H9 (cell line): Measurements from ENCODE around the gene GSTA4. TPM values are rescaled to one million over a fixed set of nuclear protein-coding genes. Genes with fewer than 3 reads are reported as not detected.

ENCODE experiments used
- DNase-seq: peaks from one replicate; pipeline ENCODE4 v3.0.0-alpha.2; 2017
- H2AFZ ChIP-seq: one replicate; pipeline ENCODE4 v1.6.1; 2013; ENCODE audit warnings: mild to moderate bottlenecking, low read length, control low read depth, moderate library complexity
- H2AK5ac ChIP-seq: 2 replicates; pipeline ENCODE4 v1.6.1; 2013; ENCODE audit warnings: low read length, control low read depth, mixed read lengths; ENCODE audit not compliant: insufficient read length
- H2BK120ac ChIP-seq: one replicate; pipeline ENCODE4 v1.6.1; 2013; ENCODE audit warnings: low read depth, mild to moderate bottlenecking, low read length, control low read depth, inconsistent platforms; ENCODE audit not compliant: poor library complexity, severe bottlenecking
- H2BK12ac ChIP-seq: 2 replicates; pipeline ENCODE4 v1.6.1; 2013; ENCODE audit warnings: low read length, control low read depth, mixed read lengths, low read depth; ENCODE audit not compliant: insufficient read length
- H2BK15ac ChIP-seq: 2 replicates; pipeline ENCODE4 v1.6.1; 2013; ENCODE audit warnings: low read depth, low read length, control low read depth
- H2BK20ac ChIP-seq: one replicate; pipeline ENCODE4 v1.6.1; 2013; ENCODE audit warnings: low read depth, mild to moderate bottlenecking, low read length, control low read depth, inconsistent platforms; ENCODE audit not compliant: poor library complexity, severe bottlenecking
- H2BK5ac ChIP-seq: 2 replicates; pipeline ENCODE4 v1.6.1; 2013; ENCODE audit warnings: low read length, control low read depth, mixed read lengths; ENCODE audit not compliant: insufficient read length
- H3K14ac ChIP-seq: 2 replicates; pipeline ENCODE4 v1.6.1; 2013; ENCODE audit warnings: low read length, control low read depth; ENCODE audit not compliant: insufficient read depth
- H3K18ac ChIP-seq: 2 replicates; pipeline ENCODE4 v1.6.1; 2013; ENCODE audit warnings: low read depth, mild to moderate bottlenecking, mixed read lengths, low read length, control low read depth; ENCODE audit not compliant: insufficient read length
- H3K23ac ChIP-seq: 2 replicates; pipeline ENCODE4 v1.6.1; 2013; ENCODE audit warnings: low read length, control low read depth, mixed read lengths, low read depth; ENCODE audit not compliant: insufficient read length
- H3K23me2 ChIP-seq: 2 replicates; pipeline ENCODE4 v1.6.1; 2013; ENCODE audit warnings: low read depth, mild to moderate bottlenecking, mixed read lengths, low read length, control low read depth; ENCODE audit not compliant: insufficient read length, poor library complexity, severe bottlenecking
- H3K27ac ChIP-seq: 2 replicates; pipeline ENCODE4 v1.5.1; 2013; ENCODE audit warnings: low read length, control low read depth, mixed read lengths, low read depth; ENCODE audit not compliant: insufficient read length
- H3K27me3 ChIP-seq: 2 replicates; pipeline ENCODE4 v1.6.1; 2013; ENCODE audit warnings: low read length, control low read depth, inconsistent platforms; ENCODE audit not compliant: insufficient read depth
- H3K4ac ChIP-seq: 2 replicates; pipeline ENCODE4 v1.6.1; 2013; ENCODE audit warnings: low read depth, mild to moderate bottlenecking, control low read depth, inconsistent platforms, low read length, moderate library complexity
- H3K4me1 ChIP-seq: 2 replicates; pipeline ENCODE4 v1.6.1; 2013; ENCODE audit warnings: low read length, control low read depth, inconsistent platforms; ENCODE audit not compliant: insufficient read depth
- H3K4me2 ChIP-seq: 2 replicates; pipeline ENCODE4 v1.6.1; 2013; ENCODE audit warnings: low read length, control low read depth, mixed read lengths; ENCODE audit not compliant: insufficient read length, insufficient read depth
- H3K56ac ChIP-seq: 2 replicates; pipeline ENCODE4 v1.6.1; 2013; ENCODE audit warnings: low read depth, mild to moderate bottlenecking, mixed read lengths, low read length, control low read depth; ENCODE audit not compliant: insufficient read length
- H3K79me1 ChIP-seq: 2 replicates; pipeline ENCODE4 v1.6.1; 2013; ENCODE audit warnings: low read depth, mild to moderate bottlenecking, moderate library complexity, low read length, control low read depth, inconsistent platforms; ENCODE audit not compliant: insufficient read depth, poor library complexity, severe bottlenecking
- H3K79me2 ChIP-seq: 2 replicates; pipeline ENCODE4 v1.6.1; 2013; ENCODE audit warnings: low read length, control low read depth, inconsistent platforms; ENCODE audit not compliant: insufficient read depth
- H3K9ac ChIP-seq: 2 replicates; pipeline ENCODE4 v1.6.1; 2013; ENCODE audit warnings: low read length, control low read depth, mixed read lengths; ENCODE audit not compliant: insufficient read length; ENCODE audit errors: extremely low read depth
- H3K9me3 ChIP-seq: one replicate; pipeline ENCODE4 v1.6.1; 2013; ENCODE audit warnings: low read depth, low read length, inconsistent platforms; ENCODE audit not compliant: control insufficient read depth
- H3T11ph ChIP-seq: one replicate; pipeline ENCODE4 v1.6.1; 2013; ENCODE audit warnings: mild to moderate bottlenecking, low read length, control low read depth, inconsistent platforms
- H4K20me1 ChIP-seq: one replicate; pipeline ENCODE4 v1.6.1; 2013; ENCODE audit not compliant: control insufficient read depth, insufficient read length, insufficient read depth
- H4K5ac ChIP-seq: 2 replicates; pipeline ENCODE4 v1.6.1; 2013; ENCODE audit warnings: low read depth, mild to moderate bottlenecking, mixed read lengths, low read length, control low read depth; ENCODE audit not compliant: insufficient read length
- H4K8ac ChIP-seq: replicated peaks from 2 replicates; pipeline ENCODE4 v1.6.1; 2013; ENCODE audit warnings: low read length, control low read depth, mixed read lengths, low read depth; ENCODE audit not compliant: insufficient read length
- H4K91ac ChIP-seq: 2 replicates; pipeline ENCODE4 v1.6.1; 2013; ENCODE audit warnings: low read depth, mild to moderate bottlenecking, moderate library complexity, mixed read lengths, low read length, control low read depth; ENCODE audit not compliant: insufficient read length
- H3K27ac Mint-ChIP-seq, 3 experiments: 2 replicates in 2 of 3; 3 replicates in 1 of 3; pipeline ENCODE4 v1.8.0; 2020 to 2021; ENCODE audit warnings: mixed read lengths in 3 of 3, mild to moderate bottlenecking in 1 of 3, moderate library complexity in 1 of 3
- H3K27me3 Mint-ChIP-seq: 2 replicates; pipeline ENCODE4 v1.8.0; 2021; ENCODE audit warnings: low read depth, mild to moderate bottlenecking, moderate library complexity, mixed read lengths
- H3K36me3 Mint-ChIP-seq, 3 experiments: 2 replicates in 2 of 3; 3 replicates in 1 of 3; pipeline ENCODE4 v1.8.0; 2020 to 2021; ENCODE audit warnings: low read depth in 3 of 3, mixed read lengths in 3 of 3; ENCODE audit not compliant: insufficient read depth in 1 of 3
- H3K4me1 Mint-ChIP-seq, 2 experiments: 2 replicates each; pipeline ENCODE4 v1.8.0; 2020; ENCODE audit warnings: mixed read lengths in 2 of 2
- H3K4me3 Mint-ChIP-seq, 2 experiments: 2 replicates in 1 of 2; 3 replicates in 1 of 2; pipeline ENCODE4 v1.8.0; 2020 to 2021; ENCODE audit warnings: mild to moderate bottlenecking in 2 of 2, mixed read lengths in 2 of 2, moderate library complexity in 1 of 2
- H3K9me3 Mint-ChIP-seq, 2 experiments: 2 replicates in 1 of 2; 3 replicates in 1 of 2; pipeline ENCODE4 v1.8.0; 2020; ENCODE audit warnings: mild to moderate bottlenecking in 2 of 2, mixed read lengths in 2 of 2, moderate library complexity in 1 of 2
- WGBS: extraction: QIAGEN DNeasy Blood & Tissue Kit; methylation state at CpG from one replicate; pipeline ENCODE4 v1.1.7; 2013; ENCODE audit warnings: missing lambda C conversion rate, low lambda C conversion rate, mixed read lengths; ENCODE audit not compliant: insufficient read length; ENCODE audit errors: extremely low coverage; 5-methylcytosine and 5-hydroxymethylcytosine counted together
- total RNA-seq: library from RNA; stranded (reverse); gene quantifications from 2 replicates; pipeline ENCODE4 v1.2.1, GENCODE V29; 2021
- TF ChIP-seq, protein P1 (sequence below): fragments of 200-600 bp; sonication (generic); conservative IDR thresholded peaks from 3 replicates; pipeline ENCODE4 v1.8.0; 2021; ENCODE audit warnings: antibody characterized with exemption, mild to moderate bottlenecking

GSTA4 gene
- total RNA-seq, 1 experiment from 2014 or later = 32.1 TPM

DNA sequence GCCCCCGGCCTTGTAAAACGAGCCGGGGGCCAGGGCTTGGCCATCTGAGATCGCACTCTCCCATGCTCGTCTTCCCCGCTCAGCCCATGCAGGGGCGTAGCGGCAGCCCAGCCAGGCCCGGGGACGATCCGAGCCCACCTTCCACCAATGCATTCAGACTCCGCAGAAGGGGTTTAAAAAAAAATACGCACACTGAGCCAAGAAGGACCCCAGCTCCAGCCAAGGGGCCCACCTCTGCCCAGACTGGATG, 320 bp downstream of the GSTA4 start:
- H2BK120ac ChIP-seq = peak overlapping the region; percentile 39
- Mint-ChIP-seq H3K36me3 (peaks cover 18 to 26% (median 22%) of the 10 kb centered on the region in 3 experiments), H3K4me3 (peak overlapping the region; percentile 96 to 97), H3K9me3 (peaks cover 3 to 4% of the 10 kb centered on the region in 2 experiments; a peak in 2 of 5 replicates), H3K4me1 (peaks cover 18 to 19% of the 10 kb centered on the region in 2 experiments), H3K27me3 (peaks cover 6% of the 10 kb centered on the region), H3K27ac (peak overlapping the region; percentile 99)
- peak overlapping the region; percentile 97 for H3K14ac ChIP-seq
- peak overlapping the region; percentile 63 for H4K5ac ChIP-seq
- H3K79me1 ChIP-seq = no peaks in the 10 kb centered on the region
- no peak overlapping the region for H2AK5ac ChIP-seq
- H2BK12ac ChIP-seq = peak overlapping the region; percentile 27
- H4K91ac ChIP-seq = no peak overlapping the region
- H3K4ac ChIP-seq = no peak overlapping the region; the same call in 1 of the 2 replicates
- H3K27me3 ChIP-seq = no peaks in the 10 kb centered on the region
- no peak overlapping the region for H3T11ph ChIP-seq
- H3K9me3 ChIP-seq = no peaks in the 10 kb centered on the region
- no peak overlapping the region for H3K23ac ChIP-seq
- no peaks in the 10 kb centered on the region for H3K4me1 ChIP-seq
- no peak overlapping the region for H2AFZ ChIP-seq
- H2BK5ac ChIP-seq = peak overlapping the region; percentile 42
- peak overlapping the region; percentile 89 for H3K27ac ChIP-seq
- no peak overlapping the region for H3K56ac ChIP-seq
- H3K79me2 ChIP-seq = no peaks in the 10 kb centered on the region
- H4K20me1 ChIP-seq = no peaks in the 10 kb centered on the region
- TF ChIP-seq, protein P1, sequence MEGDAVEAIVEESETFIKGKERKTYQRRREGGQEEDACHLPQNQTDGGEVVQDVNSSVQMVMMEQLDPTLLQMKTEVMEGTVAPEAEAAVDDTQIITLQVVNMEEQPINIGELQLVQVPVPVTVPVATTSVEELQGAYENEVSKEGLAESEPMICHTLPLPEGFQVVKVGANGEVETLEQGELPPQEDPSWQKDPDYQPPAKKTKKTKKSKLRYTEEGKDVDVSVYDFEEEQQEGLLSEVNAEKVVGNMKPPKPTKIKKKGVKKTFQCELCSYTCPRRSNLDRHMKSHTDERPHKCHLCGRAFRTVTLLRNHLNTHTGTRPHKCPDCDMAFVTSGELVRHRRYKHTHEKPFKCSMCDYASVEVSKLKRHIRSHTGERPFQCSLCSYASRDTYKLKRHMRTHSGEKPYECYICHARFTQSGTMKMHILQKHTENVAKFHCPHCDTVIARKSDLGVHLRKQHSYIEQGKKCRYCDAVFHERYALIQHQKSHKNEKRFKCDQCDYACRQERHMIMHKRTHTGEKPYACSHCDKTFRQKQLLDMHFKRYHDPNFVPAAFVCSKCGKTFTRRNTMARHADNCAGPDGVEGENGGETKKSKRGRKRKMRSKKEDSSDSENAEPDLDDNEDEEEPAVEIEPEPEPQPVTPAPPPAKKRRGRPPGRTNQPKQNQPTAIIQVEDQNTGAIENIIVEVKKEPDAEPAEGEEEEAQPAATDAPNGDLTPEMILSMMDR = no peak
- H2BK15ac ChIP-seq = no peak overlapping the region
- WGBS = no CpG with 5 or more reads among the region's 13 CpGs
- DNase-seq = no peak
- peak overlapping the region; percentile 92 for H3K9ac ChIP-seq
- peak overlapping the region; percentile 83 for H3K4me2 ChIP-seq
- H4K8ac ChIP-seq = no peak overlapping the region
- H3K23me2 ChIP-seq = peaks cover 10% of the 10 kb centered on the region
- H2BK20ac ChIP-seq = no peak overlapping the region
- H3K18ac ChIP-seq = peak overlapping the region; percentile 97
